NCI-H2107 (cell line): ENCODE data around the gene LMF1.
"Not testable (repeated sequence)": the region's sequence is repeated elsewhere in the genome, so short reads cannot be mapped to it uniquely, and the experiment has no call there.

Experiments
- DNase-seq: peaks from one replicate; lab custom pipeline; 2025; lab: John Stamatoyannopoulos, UW

LMF1 gene

GRCh38 chr16:895371-895770 is 75.4 kb downstream of the LMF1 start:
- no peak for DNase-seq

DNA sequence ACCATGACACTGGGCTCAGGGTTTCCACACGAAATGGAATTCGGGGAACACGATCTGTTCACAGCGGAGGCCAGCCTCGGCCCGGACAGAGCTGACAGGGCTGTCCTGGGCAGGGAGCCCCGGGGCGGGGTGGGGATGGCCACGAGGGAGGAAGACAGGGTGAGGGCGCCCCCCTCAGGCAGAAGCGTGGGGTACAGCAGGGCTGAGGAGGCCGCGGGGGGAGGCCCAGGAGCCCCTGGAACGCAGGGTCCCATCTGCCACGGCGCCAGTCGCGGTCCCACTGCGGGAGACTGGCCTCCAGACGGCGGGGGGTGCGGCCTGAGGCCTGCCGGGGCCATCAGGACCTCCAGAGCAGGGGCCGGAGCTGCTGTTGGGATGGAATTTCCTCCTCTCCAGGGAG is 75.9 kb downstream of the LMF1 start:
- no peak for DNase-seq

GRCh38 chr16:894136-894535 is 76.6 kb downstream of the LMF1 start:
- DNase-seq = no peak

DNA sequence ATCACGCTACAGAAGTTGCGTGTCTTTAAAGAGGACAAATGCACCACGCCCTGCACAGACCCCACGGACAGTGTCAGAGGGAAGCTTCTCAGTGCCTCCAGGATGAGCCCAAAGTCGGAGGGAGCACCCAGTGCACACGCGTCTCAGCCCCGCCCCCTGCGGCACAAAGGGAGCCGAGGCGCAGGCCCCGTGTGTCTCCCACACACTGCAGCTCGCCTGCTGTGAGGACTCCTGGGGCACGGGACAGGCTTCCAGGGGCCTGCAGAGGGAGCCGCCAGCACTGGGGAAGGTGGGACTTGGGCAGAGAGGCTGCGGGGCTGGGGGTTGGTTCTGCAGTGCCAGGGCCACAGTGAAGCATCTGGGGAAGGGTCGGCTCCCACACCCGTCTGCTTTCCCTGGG is 77.4 kb downstream of the LMF1 start:
- DNase-seq = no peak

DNA sequence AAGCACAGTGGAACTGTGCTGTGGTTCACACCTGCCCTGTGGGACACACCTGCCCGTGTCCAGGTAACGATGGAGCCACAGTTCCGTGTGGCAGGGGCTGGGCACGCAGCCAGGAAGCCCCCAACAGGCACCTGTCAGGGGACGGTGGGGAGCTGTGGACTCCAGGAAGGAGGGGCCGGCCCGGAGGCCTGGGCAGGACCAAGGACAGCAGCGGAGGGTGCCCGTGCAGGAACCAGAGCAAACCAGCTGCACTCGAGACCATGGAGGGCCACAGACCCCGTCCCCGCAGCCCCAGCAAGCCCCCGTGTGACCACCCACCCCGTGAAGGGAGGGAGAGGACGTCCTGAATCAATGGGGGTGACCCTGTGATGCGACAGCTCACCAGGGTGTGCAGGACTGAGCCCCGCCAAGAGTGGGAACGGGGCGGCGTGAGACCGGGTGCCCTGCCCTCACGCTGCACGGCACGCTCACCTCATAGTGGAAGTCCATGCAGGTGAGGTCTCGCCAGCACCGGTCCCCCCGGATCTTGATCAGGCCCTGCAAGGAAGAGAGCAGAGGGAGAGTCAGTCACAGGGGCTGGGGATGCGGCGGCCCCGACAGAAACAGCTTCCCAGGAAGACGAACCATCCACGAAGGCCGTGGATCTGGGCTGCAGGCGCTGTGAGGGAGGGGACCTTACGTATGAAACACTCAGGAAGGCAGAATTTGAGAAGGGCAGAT is 78.1 kb downstream of the LMF1 start:
- DNase-seq = no peak

DNA sequence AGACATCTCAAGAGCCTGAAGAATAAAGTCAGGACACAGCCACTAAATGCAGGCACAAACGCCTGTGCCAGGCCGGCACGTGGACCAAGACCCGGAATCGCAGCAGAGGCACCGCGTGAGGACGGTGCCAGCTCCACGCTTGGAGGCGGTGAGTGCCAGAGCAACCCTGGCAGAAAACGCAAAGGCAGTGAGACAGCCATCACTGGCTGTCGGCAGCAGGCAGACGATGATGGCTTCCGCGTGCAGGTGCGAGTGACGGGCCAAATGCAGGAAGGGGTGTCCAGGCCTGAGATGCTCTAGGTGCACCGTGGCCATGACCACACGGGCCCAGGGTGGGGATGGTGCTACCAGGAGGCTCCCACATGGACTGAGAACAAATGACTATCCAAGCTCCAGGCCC is 78.8 kb downstream of the LMF1 start:
- no peak for DNase-seq

- DNase-seq = no peak
Observed at GRCh38 chr16:891353-891740, 79.4 kb downstream of the LMF1 start.

DNA sequence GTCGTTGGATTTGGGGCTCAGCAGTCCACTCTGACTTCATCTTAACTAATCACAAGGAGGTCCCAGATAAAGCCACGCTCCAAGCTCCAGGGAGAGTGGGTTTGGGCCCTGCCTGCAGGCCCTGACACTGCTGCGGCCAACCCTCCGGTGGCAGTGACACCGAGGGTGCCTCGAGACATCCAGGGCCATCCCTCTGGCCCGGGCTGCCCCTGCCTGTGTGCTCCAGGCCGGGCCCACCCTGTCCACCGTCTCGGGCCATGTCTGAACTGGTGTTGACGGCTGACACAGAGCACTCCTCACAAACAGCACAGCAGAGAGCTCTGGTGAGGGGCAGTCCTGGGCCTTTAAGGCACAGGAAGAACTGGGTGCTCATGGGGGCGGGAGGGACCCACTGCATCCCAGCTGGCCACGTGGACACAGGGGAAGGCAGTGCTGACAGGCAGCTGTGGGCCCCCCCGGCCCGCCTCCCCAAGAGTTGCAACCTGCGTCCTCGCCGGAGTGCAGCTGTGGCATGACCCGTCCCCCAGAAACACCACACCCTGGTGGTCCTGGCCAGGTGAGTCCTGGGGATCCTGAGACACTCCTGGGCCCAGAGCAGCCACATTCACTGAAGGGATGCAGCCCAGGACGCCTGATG is 80.0 kb downstream of the LMF1 start:
- DNase-seq = no peak

- DNase-seq = no peak
Observed at GRCh38 chr16:890217-890616, 80.6 kb downstream of the LMF1 start.

DNA sequence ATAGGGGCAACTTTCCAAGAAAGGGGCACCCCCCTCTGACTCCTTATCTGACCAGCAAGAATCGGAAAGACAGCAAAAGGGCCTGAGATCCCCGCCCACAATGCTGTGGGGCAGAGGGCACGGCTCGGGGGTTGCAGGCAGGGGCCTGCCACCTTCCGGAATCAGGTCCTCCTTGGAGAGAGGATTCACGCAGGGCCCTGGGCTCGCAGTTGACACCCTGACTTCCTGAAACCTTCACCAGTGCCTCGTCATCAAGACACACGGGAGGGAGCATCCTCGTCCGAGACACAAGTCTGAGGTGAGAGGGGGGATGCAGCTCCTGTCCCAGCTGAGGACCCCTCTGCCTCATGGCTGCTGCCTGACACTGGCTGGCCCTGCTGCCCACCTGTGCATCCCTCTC is 81.2 kb downstream of the LMF1 start:
- DNase-seq = no peak

GRCh38 chr16:888901-889570 is 81.7 kb downstream of the LMF1 start:
- DNase-seq = no peak

DNA sequence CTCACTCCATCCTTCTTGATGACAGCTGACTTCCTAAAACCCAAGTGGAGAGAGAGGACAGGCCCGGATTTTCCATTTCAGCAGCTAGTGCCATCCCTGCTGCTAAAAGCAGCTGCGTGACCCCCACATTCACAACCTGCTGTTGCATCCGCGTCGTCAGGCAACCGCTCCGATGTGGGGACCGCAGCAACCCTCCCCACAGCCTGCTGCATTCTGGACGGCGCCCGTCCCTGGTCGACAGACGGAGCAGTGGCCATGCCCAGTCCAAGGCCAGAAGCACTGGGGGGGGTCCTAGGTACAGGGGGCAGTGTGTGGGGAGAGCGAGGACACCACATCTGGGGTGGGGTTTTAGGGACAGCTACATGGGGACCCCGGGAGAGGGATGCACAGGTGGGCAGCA is 82.3 kb downstream of the LMF1 start:
- DNase-seq = not testable (repeated sequence)

- DNase-seq = no peak
Observed at GRCh38 chr16:887846-888245, 82.9 kb downstream of the LMF1 start.

- no peak for DNase-seq
Observed at GRCh38 chr16:886802-887731, 83.7 kb downstream of the LMF1 start.

- no peak for DNase-seq
Observed at GRCh38 chr16:886084-886543, 84.7 kb downstream of the LMF1 start.

GRCh38 chr16:885391-885790 is 85.4 kb downstream of the LMF1 start:
- DNase-seq = no peak

GRCh38 chr16:884232-884631 is 86.6 kb downstream of the LMF1 start:
- DNase-seq = no peak

GRCh38 chr16:883781-884180 is 87.0 kb downstream of the LMF1 start:
- DNase-seq = no peak

GRCh38 chr16:883340-883739 is 87.4 kb downstream of the LMF1 start:
- no peak for DNase-seq

DNA sequence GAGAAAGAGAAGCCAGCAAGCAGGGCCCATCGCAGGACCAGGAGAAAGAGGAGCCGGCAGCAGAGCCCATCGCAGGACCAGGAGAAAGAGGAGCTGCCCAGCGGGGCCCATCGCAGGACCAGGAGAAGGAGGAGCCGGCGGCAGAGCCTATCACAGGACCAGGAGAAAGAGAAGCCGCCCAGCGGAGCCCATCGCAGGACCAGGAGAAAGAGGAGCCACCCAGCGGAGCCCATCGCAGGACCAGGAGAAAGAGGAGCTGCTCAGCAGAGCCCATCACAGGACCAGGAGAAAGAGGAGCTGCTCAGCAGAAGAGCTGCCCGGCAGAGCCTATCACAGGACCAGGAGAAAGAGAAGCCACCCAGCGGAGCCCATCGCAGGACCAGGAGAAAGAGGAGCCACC is 88.1 kb downstream of the LMF1 start:
- not testable (repeated sequence) for DNase-seq

- DNase-seq = no peak
Observed at GRCh38 chr16:882256-882655, 88.5 kb downstream of the LMF1 start.
